Vagina (tissue), 2 donors: ENCODE results near the gene KCNK10.

Source experiments
- POLR2A ChIP-seq, 2 donors: fragments of 450-650 bp; IDR thresholded peaks; one replicate each; pipeline ENCODE4 v1.6.1; 2017; ENCODE audit warnings: antibody characterized with exemption in 2 of 2, mild to moderate bottlenecking in 2 of 2, moderate library complexity in 2 of 2
- TF ChIP-seq, protein P1 (sequence below), 3 experiments: fragments of 450-650 bp in 2 of 3; fragments of 200-600 bp in 1 of 3; sonication (generic) in 1 of 3; IDR thresholded peaks; one replicate each; pipeline ENCODE4 v1.5.1; 2017 to 2019; ENCODE audit warnings: antibody characterized with exemption in 3 of 3, mild to moderate bottlenecking in 2 of 3, moderate library complexity in 2 of 3

DNA sequence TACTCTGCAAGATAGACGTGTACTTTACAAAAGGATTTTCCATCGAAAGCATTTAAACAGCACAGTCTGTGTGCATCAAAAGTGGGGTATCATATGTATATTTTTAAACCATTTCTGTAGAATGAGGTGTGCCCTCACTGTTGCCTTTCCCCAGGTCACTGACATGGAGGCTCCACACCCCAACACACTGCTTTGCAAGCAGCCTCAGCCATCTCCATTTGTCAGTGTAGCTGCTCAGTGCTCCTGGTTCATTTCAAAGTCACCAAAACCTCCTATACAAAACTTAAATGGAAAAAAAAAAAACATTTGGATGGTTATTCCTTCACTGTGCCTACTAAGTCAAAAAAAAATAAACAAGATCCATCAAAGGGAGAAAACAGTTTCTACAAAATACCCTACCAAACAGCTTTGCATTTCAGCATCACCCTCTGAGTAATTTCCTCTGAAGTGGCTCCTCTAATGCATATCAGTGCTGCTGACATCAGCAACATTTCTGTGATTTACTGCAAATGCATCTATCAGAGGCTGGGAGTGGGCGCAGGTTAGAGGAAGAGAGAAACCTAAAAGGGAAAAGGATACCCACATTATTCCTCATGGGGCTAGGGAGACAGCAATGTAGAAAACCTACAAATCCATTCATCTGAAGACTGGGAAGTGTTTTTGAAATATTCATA lies 46.0 kb downstream of the KCNK10 start:
- TF ChIP-seq, protein P1, sequence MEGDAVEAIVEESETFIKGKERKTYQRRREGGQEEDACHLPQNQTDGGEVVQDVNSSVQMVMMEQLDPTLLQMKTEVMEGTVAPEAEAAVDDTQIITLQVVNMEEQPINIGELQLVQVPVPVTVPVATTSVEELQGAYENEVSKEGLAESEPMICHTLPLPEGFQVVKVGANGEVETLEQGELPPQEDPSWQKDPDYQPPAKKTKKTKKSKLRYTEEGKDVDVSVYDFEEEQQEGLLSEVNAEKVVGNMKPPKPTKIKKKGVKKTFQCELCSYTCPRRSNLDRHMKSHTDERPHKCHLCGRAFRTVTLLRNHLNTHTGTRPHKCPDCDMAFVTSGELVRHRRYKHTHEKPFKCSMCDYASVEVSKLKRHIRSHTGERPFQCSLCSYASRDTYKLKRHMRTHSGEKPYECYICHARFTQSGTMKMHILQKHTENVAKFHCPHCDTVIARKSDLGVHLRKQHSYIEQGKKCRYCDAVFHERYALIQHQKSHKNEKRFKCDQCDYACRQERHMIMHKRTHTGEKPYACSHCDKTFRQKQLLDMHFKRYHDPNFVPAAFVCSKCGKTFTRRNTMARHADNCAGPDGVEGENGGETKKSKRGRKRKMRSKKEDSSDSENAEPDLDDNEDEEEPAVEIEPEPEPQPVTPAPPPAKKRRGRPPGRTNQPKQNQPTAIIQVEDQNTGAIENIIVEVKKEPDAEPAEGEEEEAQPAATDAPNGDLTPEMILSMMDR (IDR thresholded peaks at IDR 0.05): no peak
- TF ChIP-seq POLR2A (IDR thresholded peaks at IDR 0.05): no peak
